Stimulated activated CD8-positive, alpha-beta memory T cell treated with anti-CD3 and anti-CD28 coated beads, Interleukin-4, amount 100 ng/mL, for 1 hour (primary cell): ENCODE data around the gene TECPR1.
"Not testable (repeated sequence)": the region's sequence is repeated elsewhere in the genome, so short reads cannot be mapped to it uniquely, and the experiment has no call there.

Source experiments
- DNase-seq, 2 donors: peaks; one replicate each; pipeline ENCODE4 v3.0.0-alpha.2; 2020; ENCODE audit warnings: low read depth in 2 of 2, low spot score in 1 of 2

The TECPR1 gene

DNA sequence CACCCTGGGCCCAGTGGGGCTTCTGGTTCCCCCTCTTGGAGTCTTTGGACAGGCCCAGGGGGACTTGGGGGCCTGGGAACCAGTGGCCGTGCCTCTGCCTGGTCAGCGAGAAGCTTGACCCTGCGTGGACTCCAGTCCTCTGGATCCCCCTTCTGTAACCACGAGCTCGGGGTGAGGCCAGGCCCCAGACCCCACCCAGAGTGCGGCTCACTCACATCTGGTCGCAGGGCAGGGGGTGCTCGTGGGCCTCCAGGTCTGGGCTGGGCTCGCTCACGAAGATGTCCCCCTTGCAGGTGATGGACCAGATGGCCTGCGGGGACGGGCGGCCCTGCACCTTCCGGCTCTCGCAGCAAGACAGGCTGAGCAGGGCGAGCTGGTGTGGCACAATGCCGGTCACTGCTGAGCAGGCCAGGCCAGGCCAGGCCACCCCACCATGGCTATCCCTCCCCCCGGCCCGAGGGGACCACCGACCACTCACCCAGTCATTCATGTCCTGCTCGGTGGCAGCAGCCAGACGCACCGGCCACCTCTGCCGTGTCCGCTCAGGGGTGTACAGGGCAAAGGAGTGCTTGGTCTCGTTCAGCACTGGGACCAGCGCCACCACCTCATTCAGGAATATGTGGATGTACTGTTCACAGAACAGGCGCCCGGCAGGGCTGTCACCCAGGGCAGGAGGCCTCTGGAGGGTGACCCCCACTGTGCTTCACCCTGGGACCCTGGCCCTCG, 21.1 kb downstream of the TECPR1 start:
- no peak for DNase-seq

- DNase-seq = no peak
Measured at GRCh38 chr7:98229991-98230745, 21.9 kb downstream of the TECPR1 start.

DNA sequence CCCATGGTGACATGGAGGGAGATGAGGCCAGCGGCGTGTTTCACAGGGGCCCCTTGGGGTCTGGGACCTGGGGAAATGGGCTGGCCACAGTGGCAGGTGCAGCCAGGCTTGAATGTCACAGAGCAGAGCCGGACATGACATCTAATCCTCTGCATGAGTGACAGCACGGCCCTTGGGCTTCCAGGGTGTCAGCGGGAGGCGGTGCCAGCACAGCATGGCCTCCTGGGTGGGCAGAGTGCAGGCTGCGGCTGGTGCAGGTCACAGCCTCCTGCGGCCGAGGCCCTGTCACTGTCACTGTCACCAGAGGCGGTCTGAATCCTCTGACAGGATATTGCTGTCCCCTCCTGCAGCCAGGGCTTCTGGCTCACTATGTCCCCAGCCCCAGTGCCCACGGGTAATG, 22.6 kb downstream of the TECPR1 start:
- no peak for DNase-seq

- no peak for DNase-seq
Measured at GRCh38 chr7:98228801-98229200, 23.2 kb downstream of the TECPR1 start.

- no peak for DNase-seq
Measured at GRCh38 chr7:98227939-98228338, 24.1 kb downstream of the TECPR1 start.

DNA sequence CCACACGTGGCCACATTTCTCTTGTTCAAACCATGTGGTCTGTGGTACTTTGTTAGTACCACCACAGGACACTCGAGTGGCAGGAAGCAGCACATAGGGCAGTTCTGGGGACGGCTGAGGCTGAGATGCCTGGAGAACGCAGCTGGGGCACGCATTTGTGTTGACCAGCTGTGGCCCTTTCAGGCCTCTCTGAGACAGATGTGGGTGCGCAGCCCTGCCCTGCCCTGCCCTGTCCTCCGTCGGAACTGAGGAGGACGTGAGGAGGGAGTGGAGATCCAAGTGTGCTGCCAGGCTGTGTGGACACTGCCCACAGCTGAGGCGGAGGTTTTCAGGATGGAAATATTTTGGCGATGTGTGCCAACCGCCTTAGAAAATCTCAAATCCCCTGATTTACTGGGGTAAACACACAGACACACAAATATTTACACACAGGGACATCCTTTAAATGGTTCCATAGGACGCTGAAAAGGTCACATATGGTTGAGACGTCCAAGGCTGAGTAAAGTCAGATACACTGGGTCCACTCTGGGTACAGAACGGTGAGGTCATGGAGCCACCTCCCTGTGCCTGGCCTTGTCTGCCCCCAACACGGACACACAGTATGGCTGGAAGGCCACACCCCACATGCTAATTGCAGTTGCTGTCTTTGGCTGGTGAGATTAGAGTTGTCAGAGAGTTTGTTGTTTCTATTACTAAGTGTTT, 26.0 kb downstream of the TECPR1 start:
- DNase-seq = no peak

- DNase-seq = no peak
Measured at GRCh38 chr7:98224701-98225181, 27.3 kb downstream of the TECPR1 start.

GRCh38 chr7:98223898-98224700, 27.9 kb downstream of the TECPR1 start:
- DNase-seq = no peak

DNA sequence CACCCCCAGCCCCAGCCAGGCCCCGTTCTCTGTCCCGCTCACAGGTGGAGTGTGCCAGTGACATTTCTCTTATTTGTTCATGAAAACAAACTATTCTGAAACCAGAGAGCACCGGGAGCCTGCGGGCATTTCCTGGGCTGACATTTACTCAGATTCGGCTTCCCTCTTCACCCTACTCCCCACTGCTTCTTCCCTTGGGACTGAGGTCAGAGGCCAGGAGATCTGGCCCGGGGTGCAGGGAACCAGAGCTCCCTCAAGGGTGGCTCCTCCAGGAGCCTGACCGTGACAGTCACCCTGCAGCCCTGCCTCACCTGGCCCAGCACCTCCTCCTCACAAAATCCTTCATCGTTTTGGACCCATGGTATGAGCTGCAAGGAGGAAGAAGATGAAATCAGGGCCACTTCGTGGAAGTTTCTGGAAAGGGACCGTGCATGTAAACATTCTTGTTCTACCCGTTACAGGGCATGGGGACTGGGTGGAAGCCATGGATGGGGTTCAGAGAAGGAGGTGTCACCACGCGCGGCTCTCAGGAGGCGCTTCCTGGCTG, 28.6 kb downstream of the TECPR1 start:
- no peak for DNase-seq

GRCh38 chr7:98222533-98223195, 29.4 kb downstream of the TECPR1 start:
- DNase-seq = no peak

DNA sequence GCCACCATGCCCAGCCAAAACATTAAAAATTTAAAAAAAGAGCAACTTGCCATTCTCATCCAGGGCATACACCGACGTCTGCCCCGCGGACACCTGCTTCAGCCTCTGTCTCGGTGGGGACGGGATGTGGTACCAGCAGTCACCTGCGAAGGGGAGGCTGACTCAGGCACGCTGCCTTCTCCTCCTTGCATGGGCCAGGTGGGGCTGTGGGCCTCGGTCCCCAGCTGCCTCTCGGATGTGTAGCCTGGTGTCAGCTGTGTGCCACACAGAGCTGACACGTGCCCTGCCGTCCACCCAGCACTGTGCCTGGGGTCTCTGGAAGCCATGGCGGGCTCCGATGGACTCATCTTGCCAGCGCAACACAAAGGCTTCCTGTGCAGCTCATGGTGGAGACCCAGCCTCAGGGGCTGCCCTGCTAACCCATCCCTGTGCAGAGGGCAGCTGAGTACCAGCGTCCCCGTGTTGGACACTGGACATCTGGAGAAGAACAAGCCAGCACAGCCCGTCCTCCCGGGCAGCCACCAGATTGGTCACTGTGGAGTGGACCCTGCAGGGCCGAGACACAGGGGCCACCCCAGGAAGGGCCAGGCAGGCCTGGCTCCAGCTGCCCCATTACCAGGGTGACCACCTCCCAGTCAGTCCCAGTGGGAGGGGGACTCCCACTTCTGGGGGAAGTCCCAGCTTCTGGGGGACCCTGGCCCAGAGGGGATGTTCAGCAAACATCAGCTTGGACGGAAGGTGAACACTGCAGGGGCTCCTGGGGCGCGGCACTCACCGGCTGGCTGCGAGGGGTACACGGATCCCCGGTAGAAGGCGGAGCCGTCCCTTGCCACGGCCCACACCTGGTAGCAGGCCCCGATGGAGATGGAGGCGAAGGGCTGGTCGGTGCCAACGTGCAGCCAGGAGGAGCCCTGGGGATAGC, 30.2 kb downstream of the TECPR1 start:
- no peak for DNase-seq

DNA sequence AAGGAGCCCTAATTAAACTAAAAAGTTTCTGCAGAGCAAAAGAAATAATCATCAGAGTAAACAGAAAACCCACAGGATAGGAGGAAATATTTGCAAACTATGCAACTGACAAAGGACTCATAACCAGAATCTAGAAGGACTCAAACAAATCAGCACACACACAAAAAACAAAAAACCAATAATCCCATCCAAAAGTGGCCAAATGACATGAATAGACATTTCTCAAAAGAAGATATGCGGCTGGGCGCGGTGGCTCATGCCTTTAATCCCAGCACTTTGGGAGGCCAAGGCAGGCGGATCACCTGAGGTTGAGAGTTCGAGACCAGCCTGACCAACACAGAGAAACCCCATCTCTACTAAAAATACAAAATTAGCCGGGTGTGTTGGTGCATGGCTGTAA, 32.6 kb downstream of the TECPR1 start:
- DNase-seq = not testable (repeated sequence)

GRCh38 chr7:98217623-98218582, 34.1 kb downstream of the TECPR1 start:
- DNase-seq = no peak

GRCh38 chr7:98216941-98217622, 35.0 kb downstream of the TECPR1 start:
- DNase-seq = no peak

- no peak for DNase-seq
Measured at GRCh38 chr7:98215561-98216495, 36.2 kb downstream of the TECPR1 start.

GRCh38 chr7:98214811-98215321, 37.2 kb downstream of the TECPR1 start:
- no peak for DNase-seq
